Measurements from ENCODE around the gene RAB37.

Gene RAB37

DNA sequence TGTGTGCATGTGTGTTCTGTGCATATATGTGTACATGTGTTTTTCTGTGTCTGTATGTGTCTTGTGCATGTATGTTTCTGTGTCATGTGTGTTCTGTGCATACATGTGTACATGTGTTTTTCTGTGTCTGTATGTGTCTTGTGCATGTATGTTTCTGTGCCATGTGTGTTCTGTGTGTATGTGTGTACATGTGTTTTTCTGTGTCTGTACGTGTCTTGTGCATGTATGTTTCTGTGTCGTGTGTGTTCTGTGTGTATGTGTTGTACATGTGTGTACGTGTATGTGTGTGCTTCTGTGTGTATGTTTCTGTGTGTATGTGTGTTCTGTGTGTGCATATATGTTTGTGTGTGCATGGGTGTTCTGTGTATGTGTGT lies 8.4 kb upstream of the RAB37 start:
- DNase-seq, result no peak

DNA sequence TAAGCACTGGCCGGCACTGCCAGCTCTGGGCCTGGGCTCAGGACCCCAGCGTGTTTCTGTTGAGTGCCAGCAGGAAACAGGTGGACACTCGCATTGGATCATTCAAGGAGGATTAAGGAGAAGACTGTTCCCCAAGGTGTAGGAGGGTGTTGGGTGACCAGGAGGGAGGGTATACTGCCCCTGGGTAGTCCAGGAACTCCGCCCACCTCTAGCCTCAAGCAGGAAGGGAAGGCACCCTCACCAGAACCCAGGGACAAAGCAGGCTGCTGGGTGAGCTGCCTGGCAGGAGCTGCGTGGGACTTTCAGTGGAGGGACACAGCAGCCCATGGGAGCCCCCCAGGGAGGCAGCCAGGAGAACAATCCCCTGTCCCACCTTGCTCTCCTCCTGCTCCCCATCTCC lies 7.7 kb upstream of the RAB37 start:
- no peak for DNase-seq

DNA sequence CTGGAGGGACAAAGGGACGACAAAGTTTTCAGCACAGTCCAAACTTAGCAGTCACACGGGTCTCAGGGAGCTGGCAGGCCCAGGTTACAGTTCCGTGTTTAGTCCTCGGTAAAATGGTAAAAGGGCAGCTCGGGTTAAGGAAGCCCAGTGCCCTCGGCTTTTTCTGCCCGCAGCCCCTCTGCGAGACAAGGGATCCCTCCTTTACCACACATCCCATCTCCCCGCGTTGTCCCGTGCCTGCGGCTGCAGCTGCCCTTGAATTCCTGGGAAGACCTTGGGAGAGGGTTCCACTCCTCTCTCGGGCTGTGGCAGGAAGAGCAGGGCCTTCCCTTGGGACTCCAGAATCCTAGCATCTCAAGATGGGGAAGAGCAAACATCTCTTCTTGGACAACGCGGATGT lies 7.2 kb upstream of the RAB37 start:
- DNase-seq, result no peak

DNA sequence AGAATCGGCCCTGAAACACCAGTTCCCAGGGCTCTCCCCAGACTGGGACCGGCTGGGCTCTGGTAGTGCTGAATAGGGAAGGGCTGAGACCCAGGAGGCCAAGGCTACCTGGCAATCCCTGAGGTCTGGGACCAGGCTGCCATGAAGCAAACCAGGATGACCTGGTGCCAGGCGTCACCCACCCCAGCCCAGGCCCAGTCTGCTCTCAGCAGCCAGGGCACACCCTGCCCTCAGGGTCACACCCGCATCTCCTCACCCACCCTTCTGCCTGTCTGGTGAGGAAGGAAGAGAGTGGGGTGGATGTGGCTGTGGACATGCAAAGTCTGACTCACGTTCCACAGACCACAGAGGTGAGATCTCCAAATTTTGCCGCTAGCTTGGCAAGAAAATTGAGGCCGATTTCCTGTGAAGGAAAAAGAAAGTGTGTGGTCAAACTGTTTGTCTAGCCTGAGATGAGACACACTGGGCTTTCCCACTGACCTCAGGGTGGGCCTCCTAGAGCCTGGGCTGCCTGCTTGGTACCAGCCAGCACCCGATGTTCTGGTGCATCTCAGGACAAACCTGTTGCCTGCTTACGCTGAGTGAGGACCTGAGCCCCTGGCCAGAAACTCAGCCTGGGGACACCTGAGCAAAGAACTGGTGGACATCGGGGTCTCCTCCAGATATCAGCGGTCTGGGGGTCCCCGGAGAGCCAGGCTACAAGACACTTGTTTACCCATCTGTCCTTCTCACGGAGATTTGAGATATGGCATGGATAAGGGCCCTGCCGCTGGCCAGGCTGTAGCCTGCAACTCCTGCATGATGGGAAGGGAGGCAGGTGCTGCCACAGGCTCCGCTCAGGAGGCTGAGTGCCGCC lies 6.3 kb upstream of the RAB37 start:
- DNase-seq, result no peak

DNA sequence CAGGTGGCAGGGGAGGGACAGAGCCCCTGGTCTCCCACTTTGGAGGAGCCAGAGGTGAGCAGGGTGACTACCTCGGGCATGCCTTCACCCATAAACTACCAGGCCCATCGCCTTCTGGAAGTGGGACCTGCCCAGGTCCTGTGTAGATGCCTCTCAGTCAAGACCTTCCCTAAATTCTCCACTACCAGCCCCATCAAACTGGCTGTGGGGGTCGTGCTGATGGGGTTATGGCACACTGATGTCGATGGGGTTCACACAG lies 5.8 kb upstream of the RAB37 start:
- no peak for DNase-seq

DNA sequence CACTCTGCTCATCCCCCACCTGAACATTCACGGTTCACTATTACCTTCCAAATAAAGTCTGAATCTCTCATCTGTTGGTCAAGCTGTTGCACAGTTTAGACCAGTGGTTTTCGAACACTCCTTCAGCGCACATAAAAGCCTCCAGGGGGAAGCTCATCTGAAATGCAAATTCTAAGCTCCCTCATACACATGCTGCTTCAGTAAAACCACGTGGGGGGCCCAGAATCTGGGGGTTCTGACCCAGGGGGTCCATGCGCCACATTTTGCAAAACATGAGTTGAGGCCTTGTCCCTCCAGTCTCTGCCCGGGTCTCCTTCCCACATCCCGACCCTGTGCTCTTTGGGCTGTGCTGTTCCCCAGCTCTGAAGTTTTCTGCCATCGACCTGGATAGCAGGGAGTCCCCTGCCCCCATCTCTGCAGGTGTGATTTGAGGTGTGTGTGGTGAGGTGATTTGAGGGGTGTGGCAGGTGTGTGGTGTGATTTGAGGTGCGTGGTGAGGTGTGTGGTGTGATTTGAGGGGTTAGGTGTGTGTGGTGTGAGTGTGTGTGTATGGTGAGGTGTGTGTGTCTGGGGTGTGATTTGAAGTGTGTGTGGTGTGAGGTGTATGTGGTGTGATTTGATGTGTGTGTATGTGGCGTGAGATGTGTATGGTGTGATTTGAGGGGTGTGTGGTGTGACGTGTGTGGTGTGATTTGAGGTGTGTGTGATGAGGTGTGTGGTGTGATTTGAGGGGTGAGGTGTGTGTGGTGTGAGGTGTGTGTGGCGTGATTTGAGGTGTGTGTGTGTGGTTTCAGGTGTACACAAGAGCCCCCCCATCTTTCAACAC lies 4.8 kb upstream of the RAB37 start:
- DNase-seq, result no peak

DNA sequence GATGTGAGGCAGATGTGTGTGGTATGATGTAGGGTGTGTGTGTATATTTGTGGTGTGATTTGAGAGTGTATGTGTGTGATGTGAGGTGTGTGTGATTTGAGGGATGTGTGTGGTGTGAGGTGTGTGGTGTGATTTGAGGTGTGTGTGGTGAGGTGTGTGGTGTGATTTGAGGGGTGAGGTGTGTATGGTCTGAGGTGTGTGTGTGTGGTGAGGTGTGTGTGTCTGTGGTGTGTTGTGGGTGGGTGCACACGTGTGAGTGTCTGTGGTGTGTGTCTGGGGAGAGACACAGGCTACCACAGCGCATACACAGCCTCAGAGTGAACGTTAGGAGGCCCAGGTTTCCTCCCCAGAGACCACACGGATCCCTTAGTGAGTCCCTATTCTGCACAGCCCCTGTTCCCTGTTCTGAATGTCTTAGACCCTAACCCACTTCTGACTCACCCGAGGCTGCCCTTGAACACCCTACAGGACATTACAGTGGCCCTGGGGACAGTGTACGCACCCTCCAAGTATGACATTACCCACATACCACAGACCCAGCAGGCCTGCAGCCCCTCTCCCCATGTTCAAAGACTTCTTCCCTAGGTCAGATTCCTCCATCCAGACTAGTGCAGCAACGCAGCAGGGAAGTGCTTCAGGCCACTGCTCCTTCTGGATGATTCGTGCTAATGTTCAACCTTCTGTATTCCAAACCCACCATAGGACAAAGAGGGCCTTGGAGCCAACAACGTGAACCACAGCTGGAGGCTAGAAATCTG lies 3.5 kb upstream of the RAB37 start:
- DNase-seq, result no peak

DNA sequence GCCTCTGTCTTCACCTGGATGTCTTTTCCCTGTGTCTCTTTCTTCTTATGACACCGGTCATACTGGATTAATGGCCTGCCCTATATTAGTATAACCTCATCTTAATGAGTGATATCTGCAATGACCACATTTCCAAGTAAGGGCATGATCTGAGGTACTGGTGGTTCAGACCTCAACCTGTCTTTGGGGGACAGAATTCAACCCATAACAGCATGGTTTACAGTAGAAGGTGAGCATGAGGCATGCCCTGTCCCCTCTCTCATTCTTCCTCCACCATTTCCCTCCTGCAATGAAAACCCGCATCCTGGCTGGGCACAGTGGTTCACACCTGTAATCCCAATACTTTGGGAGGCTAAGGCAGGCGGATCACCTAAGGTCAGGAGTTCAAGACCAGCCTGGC lies 2.8 kb upstream of the RAB37 start:
- DNase-seq, result no peak

DNA sequence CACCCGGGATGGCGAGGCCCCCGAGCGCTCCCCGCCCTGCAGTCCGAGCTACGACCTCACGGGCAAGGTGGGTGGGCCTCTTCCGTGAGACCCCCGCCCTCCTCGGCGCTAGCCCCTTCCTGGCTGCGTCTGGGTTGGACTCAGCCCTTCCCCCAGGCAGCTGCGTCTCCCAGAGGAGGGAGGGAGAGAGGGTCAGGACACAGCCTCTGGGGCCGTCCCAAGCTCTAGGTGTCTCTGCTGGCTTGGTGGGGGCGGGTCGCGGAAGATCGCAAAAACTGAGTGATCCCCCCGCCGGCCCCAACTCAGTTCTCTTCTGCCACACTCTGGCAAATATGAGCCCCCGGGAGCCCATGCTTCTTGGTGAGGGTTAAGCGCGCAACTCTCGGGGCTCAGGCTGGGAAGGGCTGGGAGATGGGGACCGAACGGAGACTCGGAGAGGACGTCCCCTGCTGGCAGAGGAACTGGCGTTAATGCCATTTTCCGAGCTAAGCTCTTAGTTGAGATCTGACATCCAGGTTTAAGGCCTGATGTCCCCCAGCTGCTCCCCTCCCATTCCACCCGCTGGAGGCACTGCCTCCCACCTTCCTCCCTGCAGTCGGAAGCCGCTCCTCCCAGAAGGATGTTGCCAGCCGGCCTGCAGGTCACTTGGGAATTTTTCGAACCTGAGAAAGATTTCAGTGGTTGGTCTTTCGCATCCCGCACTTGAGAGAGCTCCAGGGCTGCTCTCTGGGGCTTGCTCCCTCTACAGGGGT lies 419 bp downstream of the RAB37 start:
- DNase-seq, result no peak

DNA sequence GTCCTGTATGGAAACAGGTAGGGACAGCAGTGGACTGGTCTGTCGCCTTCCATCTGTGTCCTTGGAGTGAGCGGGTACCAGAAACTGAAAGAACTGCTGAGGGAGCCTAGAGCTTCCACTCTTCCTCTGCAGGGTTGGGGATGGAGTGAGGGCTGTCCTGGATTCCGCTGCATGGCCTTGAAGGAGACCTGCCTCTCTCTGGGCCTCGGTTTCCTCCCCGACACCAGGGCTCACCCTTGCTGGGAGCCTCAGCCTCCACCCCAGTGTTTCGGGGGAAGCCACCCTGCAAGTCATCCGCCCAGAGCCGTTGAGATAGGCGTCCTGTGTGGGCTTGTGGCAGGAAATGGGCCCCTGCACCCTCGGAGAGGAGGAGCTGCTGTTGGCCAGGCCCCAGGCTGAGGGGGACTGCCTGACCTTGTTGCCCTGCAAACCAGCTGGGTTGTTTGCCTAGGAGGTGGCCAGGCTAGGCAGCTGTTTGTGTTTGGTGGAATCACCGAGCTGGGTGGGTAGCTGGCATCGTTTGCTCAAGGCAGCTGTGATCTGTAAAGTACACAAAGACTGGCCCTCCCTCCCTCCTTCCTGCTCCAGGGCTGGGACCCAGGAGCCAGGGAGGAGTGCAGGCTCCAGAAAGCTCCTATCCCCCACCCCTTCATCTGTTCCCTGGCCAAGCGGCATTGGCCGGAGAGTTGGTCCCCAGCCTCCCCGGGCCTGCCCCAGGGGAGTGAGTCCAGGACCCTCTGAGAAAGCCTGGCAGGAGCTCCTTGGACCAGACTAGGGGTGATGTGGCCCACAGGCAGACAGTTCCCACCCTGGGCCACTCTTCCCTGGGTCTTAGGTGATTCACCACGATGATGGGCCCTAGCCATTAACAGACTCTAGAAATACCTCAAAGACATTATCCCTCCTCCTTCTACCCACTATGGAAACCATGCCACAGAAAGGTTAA lies 1.3 kb downstream of the RAB37 start:
- peak; percentile 65 for DNase-seq

DNA sequence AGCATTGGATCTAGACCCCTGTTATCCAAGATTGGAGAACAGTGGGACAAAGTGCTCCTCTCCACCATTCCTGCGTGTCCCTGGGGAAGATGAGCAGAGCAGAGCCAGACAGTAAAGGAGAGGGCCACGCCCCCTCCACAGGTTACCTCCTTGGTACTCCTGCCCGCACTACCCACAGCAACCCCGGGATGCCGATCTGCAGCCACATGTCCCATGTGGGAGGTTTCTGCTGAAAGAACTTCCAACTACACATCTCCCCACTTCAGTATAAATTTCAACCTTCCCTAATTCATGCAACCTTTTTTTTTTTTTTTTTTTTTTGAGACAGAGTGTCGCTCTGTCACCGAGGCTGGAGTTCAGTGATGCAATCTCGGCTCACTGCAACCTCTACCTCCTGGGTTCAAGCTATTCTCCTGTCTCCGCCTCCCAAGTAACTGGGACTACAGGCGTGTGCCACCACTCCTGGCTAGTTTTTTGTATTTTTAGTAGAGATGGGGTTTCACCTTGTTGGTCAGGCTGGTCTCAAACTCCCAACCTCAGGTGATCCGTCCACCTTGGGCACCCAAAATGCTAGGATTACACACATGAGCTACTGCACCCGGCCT lies 2.3 kb downstream of the RAB37 start:
- no peak for DNase-seq

DNA sequence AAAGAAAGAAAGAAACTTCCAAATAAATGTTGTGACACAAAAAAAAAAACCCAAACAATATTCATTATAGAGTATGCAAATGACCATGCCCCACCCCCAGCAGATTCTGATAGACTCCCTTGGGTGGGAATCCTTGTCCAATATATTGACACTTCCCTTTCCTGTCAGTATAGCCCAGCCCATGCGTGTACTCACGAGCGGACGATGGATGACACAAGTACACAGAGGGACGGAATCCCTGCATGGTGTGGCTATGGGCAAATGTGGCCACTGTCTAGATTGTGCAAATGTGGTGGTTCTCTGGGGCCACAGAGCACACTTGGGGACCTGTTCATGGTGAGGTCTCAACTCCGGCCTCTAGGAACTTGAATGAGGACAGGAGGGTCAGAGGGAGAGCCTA lies 3.1 kb downstream of the RAB37 start:
- DNase-seq, result no peak

DNA sequence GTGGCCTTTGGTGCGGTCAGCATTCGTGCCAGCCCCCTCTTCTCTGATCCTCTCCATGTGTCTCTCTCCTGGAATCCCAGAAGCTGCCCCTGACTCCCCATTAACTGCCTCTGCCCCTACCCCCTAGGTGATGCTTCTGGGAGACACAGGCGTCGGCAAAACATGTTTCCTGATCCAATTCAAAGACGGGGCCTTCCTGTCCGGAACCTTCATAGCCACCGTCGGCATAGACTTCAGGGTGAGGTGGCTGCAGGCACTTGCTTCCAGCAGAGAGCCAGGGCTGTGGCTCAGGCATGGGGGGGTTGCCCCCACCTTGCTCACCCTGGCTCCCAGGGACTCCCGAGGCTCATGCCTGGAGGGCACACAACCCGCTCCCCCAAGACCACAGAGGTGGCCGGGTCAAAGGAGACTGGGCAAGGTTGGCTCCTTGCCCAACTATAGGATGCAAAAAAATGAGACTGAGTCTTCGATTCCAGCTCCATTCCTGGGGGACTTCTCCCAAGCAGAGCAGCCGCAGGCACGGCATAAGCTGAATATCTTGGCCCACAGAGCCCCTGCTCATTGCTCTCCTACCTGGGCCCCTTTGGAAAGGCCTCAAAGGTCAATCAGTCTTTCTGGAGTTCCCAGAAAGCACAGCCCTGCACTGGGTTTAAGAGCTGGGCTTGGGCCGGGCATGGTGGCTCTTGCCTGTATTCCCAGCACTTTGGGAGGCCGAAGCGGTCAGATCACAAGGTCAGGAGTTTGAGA lies 3.8 kb downstream of the RAB37 start:
- no peak for DNase-seq

DNA sequence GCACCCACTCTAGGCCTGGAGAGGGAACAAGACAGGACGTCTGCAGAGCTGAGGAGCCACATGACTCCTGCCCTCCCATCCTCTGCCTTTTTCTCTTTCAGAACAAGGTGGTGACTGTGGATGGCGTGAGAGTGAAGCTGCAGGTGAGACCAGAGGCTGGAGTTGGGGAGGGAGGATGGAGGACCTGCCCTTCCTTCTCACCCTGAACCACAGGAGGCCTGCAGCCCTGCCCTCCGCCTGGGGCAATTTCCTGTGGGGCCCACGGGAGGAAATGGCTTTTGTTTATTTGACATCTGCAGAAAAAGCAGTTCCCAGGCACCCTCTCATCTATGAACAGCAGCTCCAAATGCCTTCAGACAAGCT lies 5.1 kb downstream of the RAB37 start:
- DNase-seq, result no peak

DNA sequence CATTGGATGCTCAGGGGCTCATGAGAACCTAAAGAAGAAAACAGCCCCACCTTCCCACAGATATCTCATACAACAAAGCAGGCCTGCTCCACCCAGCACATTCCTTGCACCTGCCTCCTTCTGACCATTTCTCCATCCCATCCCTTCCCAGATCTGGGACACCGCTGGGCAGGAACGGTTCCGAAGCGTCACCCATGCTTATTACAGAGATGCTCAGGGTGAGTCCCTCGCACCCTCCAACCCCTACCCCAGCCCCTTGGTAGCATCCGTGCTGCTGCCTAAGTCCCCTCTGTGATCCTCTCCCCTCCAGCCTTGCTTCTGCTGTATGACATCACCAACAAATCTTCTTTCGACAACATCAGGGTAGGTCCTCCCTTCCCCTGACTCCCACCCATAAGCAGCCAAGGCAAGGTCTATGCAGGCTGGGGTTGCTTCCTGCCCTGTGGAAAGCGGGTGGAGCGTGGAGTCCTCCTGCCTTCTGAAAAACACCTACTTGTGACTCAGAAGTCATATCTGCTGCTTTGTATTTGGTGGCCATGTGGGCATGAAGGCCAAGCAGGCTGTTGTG lies 6.0 kb downstream of the RAB37 start:
- DNase-seq, result no peak

DNA sequence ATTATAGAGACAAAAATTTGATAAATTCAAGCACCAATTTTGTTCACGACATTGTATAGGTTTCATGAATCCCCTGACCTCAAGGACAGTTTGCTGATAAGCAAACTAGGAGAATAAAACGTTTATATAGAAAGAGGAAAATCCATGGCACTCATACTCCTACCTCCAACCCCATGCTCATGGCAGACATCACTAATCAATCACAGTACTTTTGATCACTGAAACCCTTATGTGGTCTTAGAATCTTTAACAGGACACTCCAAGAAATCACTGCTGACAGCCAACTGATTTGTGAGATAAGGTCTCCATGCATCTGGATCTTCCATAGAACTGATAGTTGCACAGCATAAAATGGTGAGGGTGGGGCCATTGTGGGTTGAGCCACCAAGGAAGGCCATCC lies 6.7 kb downstream of the RAB37 start:
- no peak for DNase-seq

DNA sequence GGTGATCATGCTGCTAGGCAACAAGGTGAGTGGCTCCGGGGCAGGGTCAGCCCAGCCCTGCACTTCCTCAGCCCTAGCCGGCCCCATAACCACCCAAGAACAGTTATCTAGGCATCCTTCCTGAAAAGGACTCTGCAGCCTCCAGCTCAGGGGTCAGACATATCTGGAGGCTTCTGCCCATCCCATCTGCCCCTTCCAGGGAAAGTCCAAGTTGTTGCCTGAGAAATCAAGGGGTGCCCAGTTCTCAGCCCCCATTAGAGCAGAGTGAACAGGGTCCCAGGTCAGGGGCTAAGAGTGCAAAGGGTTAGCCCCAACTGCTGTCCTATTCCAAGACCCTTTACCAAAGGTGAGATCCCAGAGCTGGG lies 7.3 kb downstream of the RAB37 start:
- DNase-seq, result no peak

DNA sequence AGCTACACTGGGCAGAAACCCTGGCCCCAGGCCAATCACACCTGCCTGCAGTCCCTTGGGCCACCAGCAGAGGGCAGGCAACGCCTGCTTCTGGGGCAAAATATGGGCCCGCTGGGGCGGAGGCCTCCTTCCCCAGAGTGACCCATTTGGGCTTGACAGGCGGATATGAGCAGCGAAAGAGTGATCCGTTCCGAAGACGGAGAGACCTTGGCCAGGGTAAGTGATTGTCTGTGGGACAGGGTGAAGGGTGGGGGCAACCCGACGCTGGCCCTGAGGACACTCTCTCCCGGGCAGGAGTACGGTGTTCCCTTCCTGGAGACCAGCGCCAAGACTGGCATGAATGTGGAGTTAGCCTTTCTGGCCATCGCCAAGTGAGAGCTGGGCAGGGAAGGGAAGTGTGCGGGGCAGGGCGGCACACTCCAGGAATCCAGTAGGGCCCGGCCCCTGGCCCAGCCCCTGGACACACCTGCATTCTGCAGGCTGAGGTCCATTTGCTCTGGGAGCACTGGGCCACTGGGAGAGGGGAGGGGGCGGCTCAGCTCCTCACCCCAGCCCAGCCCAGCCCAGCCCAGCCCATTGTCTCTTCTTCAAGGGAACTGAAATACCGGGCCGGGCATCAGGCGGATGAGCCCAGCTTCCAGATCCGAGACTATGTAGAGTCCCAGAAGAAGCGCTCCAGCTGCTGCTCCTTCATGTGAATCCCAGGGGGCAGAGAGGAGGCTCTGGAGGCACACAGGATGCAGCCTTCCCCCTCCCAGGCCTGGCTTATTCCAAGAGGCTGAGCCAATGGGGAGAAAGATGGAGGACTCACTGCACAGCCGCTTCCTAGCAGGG lies 7.9 kb downstream of the RAB37 start:
- DNase-seq, result peak; percentile 79

DNA sequence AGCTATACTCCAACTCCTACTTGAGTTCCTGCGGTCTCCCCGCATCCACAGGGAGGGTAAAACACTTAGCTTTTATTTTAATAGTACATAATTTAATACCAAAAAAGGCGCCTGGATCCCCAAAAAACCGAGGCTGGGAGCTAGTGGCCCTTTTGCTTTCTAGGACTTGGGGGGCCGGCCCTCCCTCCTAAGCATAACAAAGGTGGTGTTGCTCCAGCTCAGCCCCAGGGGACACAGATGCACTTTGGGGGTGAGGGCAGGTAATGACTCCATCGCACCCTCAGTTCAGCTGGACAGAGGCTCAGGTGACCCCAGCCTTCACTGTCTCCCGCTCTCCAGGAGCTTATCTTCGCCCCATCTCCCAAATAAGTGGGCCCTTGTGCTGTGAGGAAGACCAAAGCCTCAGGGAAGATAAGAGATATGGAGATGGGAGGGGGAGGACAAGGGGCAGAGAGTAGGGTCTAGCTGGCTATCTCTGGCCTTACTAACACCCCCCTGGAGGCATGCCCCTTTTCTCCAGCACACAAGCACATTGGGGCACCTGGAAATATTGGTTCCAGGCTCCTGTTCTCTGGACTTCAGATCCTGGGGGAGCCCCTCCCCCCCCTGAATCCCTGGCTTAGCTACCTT lies 8.6 kb downstream of the RAB37 start:
- DNase-seq, result no peak
